Activated CD8-positive, alpha-beta memory T cell treated with anti-CD3 and anti-CD28 coated beads, Interleukin-2, amount 50 U/mL, for 24 hours (primary cell): Measurements from ENCODE around the gene FBXO41.

Experiments
- DNase-seq: peaks from one replicate; pipeline ENCODE4 v3.0.0-alpha.2; 2020; ENCODE audit errors: extremely low read depth

The FBXO41 gene

GRCh38 chr2:73246850-73247249 lies 37.4 kb downstream of the FBXO41 start:
- DNase-seq, result no peak

GRCh38 chr2:73244580-73244979 lies 39.7 kb downstream of the FBXO41 start:
- DNase-seq, result no peak

GRCh38 chr2:73243884-73244570 lies 40.3 kb downstream of the FBXO41 start:
- DNase-seq, result no peak

- DNase-seq, result no peak
Measured at GRCh38 chr2:73239776-73240175, 44.5 kb downstream of the FBXO41 start.

GRCh38 chr2:73238976-73239375 lies 45.3 kb downstream of the FBXO41 start:
- no peak for DNase-seq

GRCh38 chr2:73238149-73238548 lies 46.1 kb downstream of the FBXO41 start:
- no peak for DNase-seq

GRCh38 chr2:73237168-73237567 lies 47.1 kb downstream of the FBXO41 start:
- DNase-seq, result no peak

GRCh38 chr2:73235315-73236028 lies 48.8 kb downstream of the FBXO41 start:
- no peak for DNase-seq

GRCh38 chr2:73233932-73234832 lies 50.1 kb downstream of the FBXO41 start, which contains the start of gene CCT7:
Gene CCT7 (plus strand): TSS chr2:73234308. CDS start chr2:73234379, 71 bp downstream.
- peak; percentile 68 for DNase-seq

- peak; percentile 90 for DNase-seq
Measured at GRCh38 chr2:73233154-73233931, 50.9 kb downstream of the FBXO41 start, which contains the start of gene PRADC1. Gene PRADC1 (minus strand): TSS chr2:73233239. CDS start chr2:73233160, 79 bp downstream.

GRCh38 chr2:73232403-73233153 lies 51.7 kb downstream of the FBXO41 start:
- DNase-seq, result no peak

GRCh38 chr2:73228631-73229030 lies 55.6 kb downstream of the FBXO41 start:
- no peak for DNase-seq

- no peak for DNase-seq
Measured at GRCh38 chr2:73227086-73227485, 57.2 kb downstream of the FBXO41 start.

- DNase-seq, result no peak
Measured at GRCh38 chr2:73225513-73226360, 58.5 kb downstream of the FBXO41 start.

- no peak for DNase-seq
Measured at GRCh38 chr2:73223821-73224220, 60.5 kb downstream of the FBXO41 start.

GRCh38 chr2:73218298-73218697 lies 66.0 kb downstream of the FBXO41 start:
- no peak for DNase-seq

- no peak for DNase-seq
Measured at GRCh38 chr2:73217826-73218225, 66.5 kb downstream of the FBXO41 start.

- DNase-seq, result no peak
Measured at GRCh38 chr2:73217160-73217559, 67.1 kb downstream of the FBXO41 start.

GRCh38 chr2:73215254-73215653 lies 69.0 kb downstream of the FBXO41 start:
- no peak for DNase-seq
